Ovary (tissue), 3 donors: ENCODE results near the gene CLTC.

Experiments used
- EP300 ChIP-seq: sonication (generic); formaldehyde crosslinking; IDR thresholded peaks from one replicate; pipeline ENCODE4 v1.6.1; 2017; ENCODE audit warnings: antibody characterized with exemption
- POLR2A ChIP-seq: fragments of 450-650 bp; IDR thresholded peaks from one replicate; pipeline ENCODE4 v1.6.1; 2017; ENCODE audit warnings: antibody characterized with exemption, mild to moderate bottlenecking, moderate library complexity
- TF ChIP-seq, protein P1 (sequence below), 3 donors: fragments of 450-650 bp in 2 of 3; fragments of 200-600 bp in 1 of 3; IDR thresholded peaks; one replicate each; pipeline versions ENCODE4 v1.5.1 to v1.8.0; 2016 to 2022; ENCODE audit warnings: antibody characterized with exemption in 3 of 3, mild to moderate bottlenecking in 1 of 3
- donor health status: DM: no; HTN: no; CAD: no.

DNA sequence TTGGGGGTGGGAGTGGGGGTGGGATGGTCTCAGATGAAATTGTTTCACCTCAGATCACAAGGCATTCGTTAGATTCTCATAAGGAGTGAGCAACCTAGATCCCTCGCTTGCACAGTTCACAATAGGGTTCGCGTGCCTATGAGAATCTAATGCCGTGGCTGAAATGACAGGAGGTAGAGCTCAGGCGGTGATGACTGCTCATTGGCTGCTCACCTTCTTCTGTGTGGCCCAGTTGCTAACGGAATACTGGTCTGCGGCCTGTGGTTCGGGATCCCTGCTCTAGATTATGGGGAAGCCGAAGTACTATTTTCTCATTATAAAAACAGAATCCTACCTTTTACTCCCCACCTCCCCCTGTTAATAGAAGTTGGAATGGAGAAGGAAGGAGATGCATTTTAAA is 18.9 kb downstream of the CLTC start:
- TF ChIP-seq, protein P1, sequence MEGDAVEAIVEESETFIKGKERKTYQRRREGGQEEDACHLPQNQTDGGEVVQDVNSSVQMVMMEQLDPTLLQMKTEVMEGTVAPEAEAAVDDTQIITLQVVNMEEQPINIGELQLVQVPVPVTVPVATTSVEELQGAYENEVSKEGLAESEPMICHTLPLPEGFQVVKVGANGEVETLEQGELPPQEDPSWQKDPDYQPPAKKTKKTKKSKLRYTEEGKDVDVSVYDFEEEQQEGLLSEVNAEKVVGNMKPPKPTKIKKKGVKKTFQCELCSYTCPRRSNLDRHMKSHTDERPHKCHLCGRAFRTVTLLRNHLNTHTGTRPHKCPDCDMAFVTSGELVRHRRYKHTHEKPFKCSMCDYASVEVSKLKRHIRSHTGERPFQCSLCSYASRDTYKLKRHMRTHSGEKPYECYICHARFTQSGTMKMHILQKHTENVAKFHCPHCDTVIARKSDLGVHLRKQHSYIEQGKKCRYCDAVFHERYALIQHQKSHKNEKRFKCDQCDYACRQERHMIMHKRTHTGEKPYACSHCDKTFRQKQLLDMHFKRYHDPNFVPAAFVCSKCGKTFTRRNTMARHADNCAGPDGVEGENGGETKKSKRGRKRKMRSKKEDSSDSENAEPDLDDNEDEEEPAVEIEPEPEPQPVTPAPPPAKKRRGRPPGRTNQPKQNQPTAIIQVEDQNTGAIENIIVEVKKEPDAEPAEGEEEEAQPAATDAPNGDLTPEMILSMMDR (IDR thresholded peaks at IDR 0.05) = no peak
- no peak for TF ChIP-seq POLR2A
- no peak for TF ChIP-seq EP300
